Suppressor macrophage treated with lipopolysaccharide for 4 hours (primary cell): Measurements from ENCODE around the gene TBC1D5.
A peak's percentile ranks its signal among the peaks of the same experiment; 100 is the strongest.
"Not testable (repeated sequence)": the region's sequence is repeated elsewhere in the genome, so short reads cannot be mapped to it uniquely, and the experiment has no call there.

Experiments used
- DNase-seq: peaks from one replicate; pipeline ENCODE4 v3.0.0-alpha.2; 2020

TBC1D5 gene

GRCh38 chr3:17394541-17395155, 347.8 kb downstream of the TBC1D5 start:
- DNase-seq = peak; percentile 11

- not testable (repeated sequence) for DNase-seq
These were observed 349.9 kb downstream of the TBC1D5 start for GRCh38 chr3:17392516-17392915.

GRCh38 chr3:17390785-17391184, 351.6 kb downstream of the TBC1D5 start:
- DNase-seq = no peak

GRCh38 chr3:17387108-17387507, 355.3 kb downstream of the TBC1D5 start:
- DNase-seq = no peak

GRCh38 chr3:17386432-17386831, 356.0 kb downstream of the TBC1D5 start:
- DNase-seq = no peak

GRCh38 chr3:17384567-17385296, 357.7 kb downstream of the TBC1D5 start:
- DNase-seq = peak; percentile 57

- no peak for DNase-seq
These were observed 369.1 kb downstream of the TBC1D5 start for GRCh38 chr3:17373304-17373703.

GRCh38 chr3:17372362-17373210, 369.8 kb downstream of the TBC1D5 start:
- no peak for DNase-seq

GRCh38 chr3:17369973-17370372, 372.5 kb downstream of the TBC1D5 start:
- DNase-seq = no peak

- no peak for DNase-seq
These were observed 375.3 kb downstream of the TBC1D5 start for GRCh38 chr3:17367171-17367570.

GRCh38 chr3:17360991-17361390, 381.4 kb downstream of the TBC1D5 start:
- DNase-seq = peak; percentile 7

GRCh38 chr3:17359911-17360310, 382.5 kb downstream of the TBC1D5 start:
- DNase-seq = no peak

GRCh38 chr3:17357035-17357710, 385.3 kb downstream of the TBC1D5 start:
- no peak for DNase-seq

GRCh38 chr3:17356585-17356984, 385.8 kb downstream of the TBC1D5 start:
- no peak for DNase-seq

GRCh38 chr3:17355591-17355990, 386.8 kb downstream of the TBC1D5 start:
- DNase-seq = no peak

GRCh38 chr3:17354341-17354740, 388.1 kb downstream of the TBC1D5 start:
- DNase-seq = no peak

- DNase-seq = no peak
These were observed 389.8 kb downstream of the TBC1D5 start for GRCh38 chr3:17352620-17353019.

- DNase-seq = not testable (repeated sequence)
These were observed 391.2 kb downstream of the TBC1D5 start for GRCh38 chr3:17351193-17351592.

GRCh38 chr3:17349093-17349492, 393.3 kb downstream of the TBC1D5 start:
- no peak for DNase-seq

GRCh38 chr3:17342119-17342518, 400.3 kb downstream of the TBC1D5 start:
- DNase-seq = peak; percentile 55

GRCh38 chr3:17340693-17341092, 401.7 kb downstream of the TBC1D5 start:
- DNase-seq = no peak

GRCh38 chr3:17340261-17340660, 402.2 kb downstream of the TBC1D5 start:
- no peak for DNase-seq

- no peak for DNase-seq
These were observed 403.3 kb downstream of the TBC1D5 start for GRCh38 chr3:17339132-17339575.
